Measurements from ENCODE around the gene TAF9. TPM values are rescaled to one million over a fixed set of nuclear protein-coding genes. Genes with fewer than 3 reads are reported as not detected.

Gene TAF9
- total and polyA plus RNA-seq, 2 of the 13 experiments (the other 11 are each of a cell fraction or from before 2014, with no cell fraction given), result 113 to 218 TPM

- TF ChIP-seq GPBP1L1 (CRISPR knock-in tag; IDR thresholded peaks at IDR 0.05) (no peak), LRRFIP1 (CRISPR knock-in tag; conservative IDR thresholded peaks at IDR 0.05) (no peak), ZNF687 (CRISPR knock-in tag; IDR thresholded peaks at IDR 0.05) (peak; percentile 85), GTF2F1 (IDR thresholded peaks at IDR 0.05; ENCODE audit: low read length) (peak; percentile 34; the same call in 1 of the 2 replicates), ZNF773 (CRISPR knock-in tag; IDR thresholded peaks at IDR 0.05; ENCODE audit: borderline replicate concordance) (no peak), HOXA3 (CRISPR knock-in tag; IDR thresholded peaks at IDR 0.05) (peak; percentile 64; the same call in 1 of the 2 replicates), NONO (IDR thresholded peaks at IDR 0.05) (no peak), NONO (CRISPR knock-in tag; conservative IDR thresholded peaks at IDR 0.05) (0 out of 2 replicates have a peak, but pooled peaks have one; percentile 31), ZNF484 (CRISPR knock-in tag; IDR thresholded peaks at IDR 0.05; ENCODE audit: borderline replicate concordance, low read depth) (no peak), ELK4 (CRISPR knock-in tag; IDR thresholded peaks at IDR 0.05; ENCODE audit: borderline replicate concordance) (no peak), ZNF337 (CRISPR knock-in tag; IDR thresholded peaks at IDR 0.05; ENCODE audit: borderline replicate concordance, low read depth) (no peak), ATM (IDR thresholded peaks at IDR 0.05; ENCODE audit: borderline replicate concordance) (no peak), ZNF710 (CRISPR knock-in tag; IDR thresholded peaks at IDR 0.05; ENCODE audit: borderline replicate concordance) (peak; percentile 97), ESRRA (CRISPR knock-in tag; IDR thresholded peaks at IDR 0.05; ENCODE audit: low read depth) (no peak), PHF20 (CRISPR knock-in tag; IDR thresholded peaks at IDR 0.05) (0 out of 2 replicates have a peak, but pooled peaks have one; percentile 41), BORCS8-MEF2B (CRISPR knock-in tag; IDR thresholded peaks at IDR 0.05) (0 out of 2 replicates have a peak, but pooled peaks have one; percentile 31), NCOA5 (CRISPR knock-in tag; IDR thresholded peaks at IDR 0.05) (no peak), SNAI1 (CRISPR knock-in tag; IDR thresholded peaks at IDR 0.05; ENCODE audit: borderline replicate concordance) (no peak), ZNF547 (CRISPR knock-in tag; IDR thresholded peaks at IDR 0.05) (peak; percentile 45; the same call in 1 of the 2 replicates)
Measured at GRCh38 chr5:69334793-69335268, 34.5 kb downstream of the TAF9 start (continued).
